ENCODE data around the gene ZNF101. TPM values are rescaled to one million over a fixed set of nuclear protein-coding genes. Genes with fewer than 3 reads are reported as not detected.

Gene ZNF101
- 10 to 100 TPM in 2 of 4 donors, 1 to 10 TPM in 2; 6.9 to 13.4 (median 11.3) TPM for total RNA-seq

DNA sequence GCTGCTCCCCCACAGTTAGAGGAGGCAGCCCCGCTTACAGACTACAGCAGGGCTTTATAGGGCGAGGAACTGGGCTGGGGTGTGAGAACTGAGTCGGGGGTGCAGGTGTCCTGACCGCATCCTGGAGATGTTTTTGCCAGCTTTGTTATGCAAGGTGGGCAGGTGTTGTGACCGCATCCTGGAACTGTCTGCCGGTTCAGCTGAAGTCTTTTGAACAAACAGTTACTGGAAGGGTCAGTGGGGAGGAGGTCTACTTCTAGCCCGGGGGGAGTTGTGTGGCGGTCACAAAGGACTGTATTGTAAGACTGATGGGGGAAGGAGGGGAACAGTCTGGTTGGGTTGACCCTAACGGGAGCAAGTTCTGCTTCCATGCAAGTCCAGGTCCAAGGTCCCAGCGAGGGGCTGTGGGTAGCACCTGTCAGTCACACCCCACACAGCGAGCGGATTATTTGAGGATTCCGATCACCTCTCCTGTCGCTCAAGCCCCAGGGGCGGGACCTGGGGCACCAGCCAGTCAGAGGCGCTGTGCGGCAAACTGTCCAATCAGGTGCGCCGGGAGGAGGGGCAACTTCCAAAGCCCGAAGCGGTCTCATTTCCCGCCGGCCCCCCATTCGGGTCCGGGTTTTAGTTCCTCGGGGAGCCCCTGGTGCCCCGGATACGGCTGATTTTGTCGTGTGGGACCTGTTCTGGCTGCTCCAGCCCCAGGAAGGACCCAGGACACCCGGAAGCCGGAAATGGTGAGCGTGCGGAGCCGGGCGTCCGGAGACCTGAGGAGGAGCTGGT lies at the start of gene ZNF101:
Gene ZNF101 (plus strand): TSS at position 610 of the 783 bp plus-strand sequence. CDS start 125 bp downstream, at position 735.
- H3K4me3 ChIP-seq (replicated peaks in 1 of 3) = peak within 1 kb of the TSS; percentile 72 to 95 (median 94)
- 13 to 18% methylated on average over 10 to 12 of the region's 36 CpGs for WGBS, 2 donors
- peaks cover 15 to 17% of the 10 kb centered on the region in 2 donors for H3K4me1 ChIP-seq
- peak; percentile 95 for DNase-seq
- intact Hi-C loops (cut with DNase I) = no loop called here
- no peaks in the 10 kb centered on the region for H3K9me3 ChIP-seq
- H3K27ac ChIP-seq = peak within 1 kb of the TSS; percentile 57 to 76 (median 73)
- TF ChIP-seq, protein P1, sequence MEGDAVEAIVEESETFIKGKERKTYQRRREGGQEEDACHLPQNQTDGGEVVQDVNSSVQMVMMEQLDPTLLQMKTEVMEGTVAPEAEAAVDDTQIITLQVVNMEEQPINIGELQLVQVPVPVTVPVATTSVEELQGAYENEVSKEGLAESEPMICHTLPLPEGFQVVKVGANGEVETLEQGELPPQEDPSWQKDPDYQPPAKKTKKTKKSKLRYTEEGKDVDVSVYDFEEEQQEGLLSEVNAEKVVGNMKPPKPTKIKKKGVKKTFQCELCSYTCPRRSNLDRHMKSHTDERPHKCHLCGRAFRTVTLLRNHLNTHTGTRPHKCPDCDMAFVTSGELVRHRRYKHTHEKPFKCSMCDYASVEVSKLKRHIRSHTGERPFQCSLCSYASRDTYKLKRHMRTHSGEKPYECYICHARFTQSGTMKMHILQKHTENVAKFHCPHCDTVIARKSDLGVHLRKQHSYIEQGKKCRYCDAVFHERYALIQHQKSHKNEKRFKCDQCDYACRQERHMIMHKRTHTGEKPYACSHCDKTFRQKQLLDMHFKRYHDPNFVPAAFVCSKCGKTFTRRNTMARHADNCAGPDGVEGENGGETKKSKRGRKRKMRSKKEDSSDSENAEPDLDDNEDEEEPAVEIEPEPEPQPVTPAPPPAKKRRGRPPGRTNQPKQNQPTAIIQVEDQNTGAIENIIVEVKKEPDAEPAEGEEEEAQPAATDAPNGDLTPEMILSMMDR (IDR thresholded peaks at IDR 0.05) = no peak
- peak in 1 of 2 donors; percentile 60 for TF ChIP-seq POLR2A (IDR thresholded peaks at IDR 0.05)
- H3K36me3 ChIP-seq = no peaks in the 10 kb centered on the region
- no peaks in the 10 kb centered on the region for H3K27me3 ChIP-seq

DNA sequence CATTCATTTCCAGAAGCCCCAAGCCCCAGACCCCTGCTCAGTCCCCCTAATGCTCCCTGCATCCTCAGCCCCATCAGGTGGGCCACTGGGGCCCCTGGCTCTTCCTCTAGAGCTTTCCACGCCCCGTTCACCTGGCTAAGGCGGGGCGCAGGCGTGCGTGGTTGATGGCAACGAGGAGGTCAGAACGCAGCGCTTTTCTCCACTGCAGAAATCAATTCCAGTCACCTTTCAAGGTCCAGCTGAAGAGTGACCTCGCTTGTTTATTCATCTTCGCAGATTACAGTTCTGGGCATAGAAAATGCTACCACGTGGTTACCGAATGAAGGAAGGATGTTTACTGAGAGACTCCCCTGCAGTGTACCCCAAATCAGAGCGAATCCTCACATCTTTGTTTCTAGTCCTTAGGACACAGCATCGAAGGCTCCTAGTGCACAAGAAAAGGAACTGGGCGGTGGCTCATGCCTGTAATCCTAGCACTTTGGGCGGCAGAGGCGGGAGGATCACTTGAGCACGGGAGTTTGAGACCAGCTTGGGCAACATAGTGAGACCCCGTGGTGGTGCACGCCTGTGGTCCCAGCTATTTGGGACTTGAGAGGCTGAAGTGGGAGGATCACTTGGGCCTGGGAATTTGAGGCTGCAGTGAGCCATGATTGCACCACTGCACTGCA lies 49.3 kb upstream of the ZNF101 start:
- no peaks in the 10 kb centered on the region for H3K27me3 ChIP-seq
- peaks cover 37% of the 10 kb centered on the region in 2 donors for H3K4me1 ChIP-seq
- no peak for DNase-seq
- no peak overlapping the region for H3K4me3 ChIP-seq (replicated peaks in 1 of 3)
- no peak for TF ChIP-seq POLR2A (IDR thresholded peaks at IDR 0.05)
- TF ChIP-seq, protein P1 (IDR thresholded peaks at IDR 0.05) = no peak
- intact Hi-C loops (cut with DNase I) = no loop called here
- peaks cover 0 to 5% of the 10 kb centered on the region in 2 donors for H3K36me3 ChIP-seq
- H3K27ac ChIP-seq = peak overlapping the region in 1 of 3 donors; percentile 48
- H3K9me3 ChIP-seq = no peaks in the 10 kb centered on the region
- 56 to 65% methylated on average over 19 to 20 of the region's 21 CpGs for WGBS, 2 donors

DNA sequence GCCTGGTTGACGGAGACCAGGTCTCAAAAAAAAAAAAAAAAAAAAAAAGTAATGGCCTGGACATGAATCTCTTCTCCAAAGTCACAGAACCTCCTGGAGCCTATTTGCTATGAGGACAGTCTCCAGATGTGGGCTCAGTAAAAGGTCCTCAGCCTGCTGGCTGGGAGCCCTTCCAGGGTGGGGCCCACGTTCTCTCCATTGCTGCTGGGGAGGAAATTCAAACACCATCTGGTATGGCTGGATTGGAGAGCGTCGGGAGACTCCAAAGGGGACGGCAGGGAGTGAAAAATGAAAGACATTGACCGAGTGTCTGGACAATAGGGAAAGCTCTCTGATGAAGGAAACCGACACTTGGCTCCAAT lies 48.8 kb upstream of the ZNF101 start:
- intact Hi-C loops (cut with DNase I) = no loop called here
- H3K9me3 ChIP-seq = no peaks in the 10 kb centered on the region
- peaks cover 32% of the 10 kb centered on the region in 2 donors for H3K4me1 ChIP-seq
- DNase-seq = no peak
- no peaks in the 10 kb centered on the region for H3K27me3 ChIP-seq
- H3K4me3 ChIP-seq (replicated peaks in 1 of 3) = no peak overlapping the region
- WGBS, 2 donors = 80 to 82% methylated on average over 7 of the region's 7 CpGs
- TF ChIP-seq, protein P1 (IDR thresholded peaks at IDR 0.05) = no peak
- no peak for TF ChIP-seq POLR2A (IDR thresholded peaks at IDR 0.05)
- peaks cover 0 to 6% of the 10 kb centered on the region in 2 donors for H3K36me3 ChIP-seq
- H3K27ac ChIP-seq = no peak overlapping the region

DNA sequence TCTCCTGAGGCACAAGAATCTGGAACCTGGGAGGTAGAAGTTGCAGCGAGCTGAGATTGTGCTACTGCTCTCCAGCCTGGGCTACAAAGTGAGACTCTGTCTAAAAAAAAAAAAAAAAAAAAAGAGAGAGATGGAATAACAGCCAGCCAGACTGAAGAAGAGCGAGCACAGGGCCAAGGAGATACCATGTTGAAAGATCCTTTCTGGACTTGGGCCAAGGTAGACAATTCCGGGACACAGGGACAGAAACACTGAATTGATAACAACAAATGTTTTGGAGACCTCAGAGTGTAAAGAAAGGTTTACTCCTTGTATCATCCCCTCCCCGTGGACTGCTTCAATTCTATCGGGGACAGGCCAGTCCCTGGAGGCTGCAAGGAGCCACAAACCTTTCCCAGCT lies 45.3 kb upstream of the ZNF101 start:
- no peak for TF ChIP-seq POLR2A (IDR thresholded peaks at IDR 0.05)
- TF ChIP-seq, protein P1 (IDR thresholded peaks at IDR 0.05) = no peak
- intact Hi-C loops (cut with DNase I) = no loop called here
- no peak overlapping the region for H3K27ac ChIP-seq
- H3K36me3 ChIP-seq = peaks cover 0 to 6% of the 10 kb centered on the region in 2 donors
- peaks cover 5 to 26% of the 10 kb centered on the region in 2 donors for H3K4me1 ChIP-seq
- DNase-seq = no peak
- 84 to 90% methylated on average over 5 of the region's 5 CpGs for WGBS, 2 donors
- H3K9me3 ChIP-seq = no peaks in the 10 kb centered on the region
- H3K4me3 ChIP-seq (replicated peaks in 1 of 3) = no peak overlapping the region
- H3K27me3 ChIP-seq = no peaks in the 10 kb centered on the region
